Measurements from ENCODE around the gene SKA2.

The SKA2 gene

DNA sequence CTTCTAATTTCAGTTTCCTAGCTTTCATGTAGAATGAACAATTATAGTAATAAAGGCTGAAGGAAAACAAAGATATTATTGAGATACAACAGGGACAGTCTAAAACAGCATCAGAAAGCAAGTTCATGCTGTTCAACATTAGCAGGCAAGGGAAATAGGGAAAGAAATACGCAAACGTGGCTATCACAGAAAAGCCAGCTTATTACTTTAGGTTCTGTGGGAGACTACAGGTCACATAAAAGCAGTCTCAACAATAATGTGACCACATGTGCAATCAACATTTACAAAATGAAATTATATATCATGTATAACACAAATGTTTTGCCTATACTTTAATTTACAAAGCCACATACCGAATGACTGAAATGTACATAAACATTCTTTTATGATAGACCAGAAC, 43.4 kb downstream of the SKA2 start:
- H3K4me1 ChIP-seq (ENCODE audit: control insufficient read depth, insufficient read depth, low read length), result no peaks in the 10 kb centered on the region
- H3K9ac ChIP-seq (ENCODE audit: low read depth, low read length), result no peak overlapping the region
- no peak overlapping the region for H3K4me3 ChIP-seq (ENCODE audit: low read depth, low read length)
- H3K9me3 ChIP-seq (ENCODE audit: control insufficient read depth, insufficient read depth, low read length), result no peaks in the 10 kb centered on the region
- no peaks in the 10 kb centered on the region for H3K27me3 ChIP-seq (ENCODE audit: control insufficient read depth, insufficient read depth, low read length)
- H3K36me3 ChIP-seq (ENCODE audit: control insufficient read depth, insufficient read depth, low read length), result no peaks in the 10 kb centered on the region

GRCh38 chr17:59110973-59111372, 44.0 kb downstream of the SKA2 start:
- Histone ChIP-seq H3K27me3 (ENCODE audit: control insufficient read depth, insufficient read depth, low read length) (no peaks in the 10 kb centered on the region), H3K9me3 (ENCODE audit: control insufficient read depth, insufficient read depth, low read length) (no peaks in the 10 kb centered on the region), H3K36me3 (ENCODE audit: control insufficient read depth, insufficient read depth, low read length) (no peaks in the 10 kb centered on the region), H3K4me3 (ENCODE audit: low read depth, low read length) (no peak overlapping the region), H3K4me1 (ENCODE audit: control insufficient read depth, insufficient read depth, low read length) (no peaks in the 10 kb centered on the region), H3K9ac (ENCODE audit: low read depth, low read length) (no peak overlapping the region)

DNA sequence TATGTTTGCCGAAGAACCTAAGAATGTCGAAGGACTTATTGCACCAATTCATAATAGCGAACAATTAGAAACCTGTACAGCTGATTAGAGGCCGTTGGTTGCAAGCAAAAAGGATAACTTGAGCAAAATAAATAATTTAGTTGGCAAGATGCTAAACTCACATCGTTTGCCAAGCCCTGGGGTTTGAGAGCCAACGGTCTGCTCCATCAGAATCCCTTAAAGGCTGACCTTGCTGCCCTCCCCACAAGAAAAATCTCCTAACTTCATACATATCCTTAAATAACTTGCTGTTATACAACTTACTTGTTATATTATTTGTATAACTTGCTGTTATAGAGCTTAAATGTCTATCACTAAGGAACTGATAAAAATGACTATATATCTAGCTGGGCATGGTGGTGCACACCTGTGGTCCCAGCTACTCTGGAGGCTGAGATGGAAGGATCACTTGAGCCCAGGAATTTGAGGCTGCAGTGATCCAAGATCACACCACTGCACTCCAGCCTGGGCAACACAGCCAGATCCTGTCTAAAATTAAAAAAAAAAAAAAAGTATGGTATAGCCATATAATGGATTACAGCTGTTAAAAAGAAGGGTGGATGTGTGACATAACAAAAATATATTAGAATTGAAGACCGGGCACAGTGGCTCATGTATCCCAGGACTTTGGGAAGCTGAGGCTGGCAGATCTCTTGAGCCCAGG, 46.4 kb downstream of the SKA2 start:
- Histone ChIP-seq H3K9me3 (ENCODE audit: control insufficient read depth, insufficient read depth, low read length) (no peaks in the 10 kb centered on the region), H3K4me1 (ENCODE audit: control insufficient read depth, insufficient read depth, low read length) (no peaks in the 10 kb centered on the region), H3K36me3 (ENCODE audit: control insufficient read depth, insufficient read depth, low read length) (no peaks in the 10 kb centered on the region), H3K4me3 (ENCODE audit: low read depth, low read length) (no peak overlapping the region), H3K9ac (ENCODE audit: low read depth, low read length) (no peak overlapping the region), H3K27me3 (ENCODE audit: control insufficient read depth, insufficient read depth, low read length) (no peaks in the 10 kb centered on the region)

GRCh38 chr17:59107306-59107670, 47.7 kb downstream of the SKA2 start:
- H3K4me3 ChIP-seq (ENCODE audit: low read depth, low read length), result peak overlapping the region; percentile 82
- no peaks in the 10 kb centered on the region for H3K4me1 ChIP-seq (ENCODE audit: control insufficient read depth, insufficient read depth, low read length)
- no peaks in the 10 kb centered on the region for H3K9me3 ChIP-seq (ENCODE audit: control insufficient read depth, insufficient read depth, low read length)
- no peaks in the 10 kb centered on the region for H3K27me3 ChIP-seq (ENCODE audit: control insufficient read depth, insufficient read depth, low read length)
- peak overlapping the region; percentile 87 for H3K9ac ChIP-seq (ENCODE audit: low read depth, low read length)
- H3K36me3 ChIP-seq (ENCODE audit: control insufficient read depth, insufficient read depth, low read length), result no peaks in the 10 kb centered on the region

GRCh38 chr17:59106463-59107305, 48.3 kb downstream of the SKA2 start, which contains the start of gene TRIM37:
TRIM37 (minus strand) TSS chr17:59106880; CDS start chr17:59106461, 419 bp downstream.
- H3K9ac ChIP-seq (ENCODE audit: low read depth, low read length), result peak within 1 kb of the TSS; percentile 87
- no peaks in the 10 kb centered on the region for H3K9me3 ChIP-seq (ENCODE audit: control insufficient read depth, insufficient read depth, low read length)
- H3K36me3 ChIP-seq (ENCODE audit: control insufficient read depth, insufficient read depth, low read length), result no peaks in the 10 kb centered on the region
- peak within 1 kb of the TSS; percentile 82 for H3K4me3 ChIP-seq (ENCODE audit: low read depth, low read length)
- no peaks in the 10 kb centered on the region for H3K27me3 ChIP-seq (ENCODE audit: control insufficient read depth, insufficient read depth, low read length)
- H3K4me1 ChIP-seq (ENCODE audit: control insufficient read depth, insufficient read depth, low read length), result no peaks in the 10 kb centered on the region

- no peaks in the 10 kb centered on the region for H3K9me3 ChIP-seq (ENCODE audit: control insufficient read depth, insufficient read depth, low read length)
- peak overlapping the region; percentile 82 for H3K4me3 ChIP-seq (ENCODE audit: low read depth, low read length)
- H3K36me3 ChIP-seq (ENCODE audit: control insufficient read depth, insufficient read depth, low read length), result peaks cover 2% of the 10 kb centered on the region
- H3K4me1 ChIP-seq (ENCODE audit: control insufficient read depth, insufficient read depth, low read length), result no peaks in the 10 kb centered on the region
- peak overlapping the region; percentile 77 for H3K9ac ChIP-seq (ENCODE audit: low read depth, low read length)
- no peaks in the 10 kb centered on the region for H3K27me3 ChIP-seq (ENCODE audit: control insufficient read depth, insufficient read depth, low read length)
Measured at GRCh38 chr17:59105852-59106462, 49.0 kb downstream of the SKA2 start.

- Histone ChIP-seq H3K36me3 (ENCODE audit: control insufficient read depth, insufficient read depth, low read length) (peaks cover 5% of the 10 kb centered on the region), H3K27me3 (ENCODE audit: control insufficient read depth, insufficient read depth, low read length) (no peaks in the 10 kb centered on the region)
Measured at GRCh38 chr17:59101178-59101577, 53.8 kb downstream of the SKA2 start.

DNA sequence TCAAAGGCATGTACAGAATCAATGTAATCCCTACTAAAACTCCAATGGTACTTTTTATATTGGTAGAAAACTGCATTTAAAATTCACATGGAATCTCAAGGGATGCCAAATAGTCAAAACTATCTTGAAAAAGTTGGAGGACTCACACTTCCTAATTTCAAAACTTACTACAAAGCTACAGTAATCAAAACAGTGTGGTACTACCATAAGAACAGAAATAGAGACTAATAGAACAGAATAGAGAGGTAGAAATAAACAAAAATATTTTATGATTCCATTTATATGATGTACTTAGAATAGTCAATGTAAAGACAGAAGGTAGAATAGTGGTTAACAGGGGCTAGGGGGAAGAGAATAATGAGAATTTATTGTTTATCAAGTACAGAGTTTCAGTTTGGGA, 57.1 kb downstream of the SKA2 start:
- Histone ChIP-seq H3K9ac (ENCODE audit: low read depth, low read length) (no peak overlapping the region), H3K9me3 (ENCODE audit: control insufficient read depth, insufficient read depth, low read length) (no peaks in the 10 kb centered on the region), H3K27me3 (ENCODE audit: control insufficient read depth, insufficient read depth, low read length) (no peaks in the 10 kb centered on the region), H3K4me1 (ENCODE audit: control insufficient read depth, insufficient read depth, low read length) (no peaks in the 10 kb centered on the region), H3K36me3 (ENCODE audit: control insufficient read depth, insufficient read depth, low read length) (peaks cover 5% of the 10 kb centered on the region), H3K4me3 (ENCODE audit: low read depth, low read length) (no peak overlapping the region)

More at GRCh38 chr17:59101178-59101577, 53.8 kb downstream of the SKA2 start:
- Histone ChIP-seq H3K4me1 (ENCODE audit: control insufficient read depth, insufficient read depth, low read length) (no peaks in the 10 kb centered on the region), H3K9ac (ENCODE audit: low read depth, low read length) (no peak overlapping the region), H3K9me3 (ENCODE audit: control insufficient read depth, insufficient read depth, low read length) (no peaks in the 10 kb centered on the region), H3K4me3 (ENCODE audit: low read depth, low read length) (no peak overlapping the region)

- H3K9ac ChIP-seq (ENCODE audit: low read depth, low read length), result no peak overlapping the region
Measured at GRCh38 chr17:59094861-59095530, 60.0 kb downstream of the SKA2 start.

GRCh38 chr17:59093702-59094231, 61.2 kb downstream of the SKA2 start:
- Histone ChIP-seq H3K4me3 (ENCODE audit: low read depth, low read length) (no peak overlapping the region), H3K27me3 (ENCODE audit: control insufficient read depth, insufficient read depth, low read length) (no peaks in the 10 kb centered on the region), H3K9ac (ENCODE audit: low read depth, low read length) (no peak overlapping the region), H3K4me1 (ENCODE audit: control insufficient read depth, insufficient read depth, low read length) (no peaks in the 10 kb centered on the region), H3K9me3 (ENCODE audit: control insufficient read depth, insufficient read depth, low read length) (no peaks in the 10 kb centered on the region), H3K36me3 (ENCODE audit: control insufficient read depth, insufficient read depth, low read length) (peaks cover 3% of the 10 kb centered on the region)

More at GRCh38 chr17:59094861-59095530, 60.0 kb downstream of the SKA2 start:
- Histone ChIP-seq H3K9me3 (ENCODE audit: control insufficient read depth, insufficient read depth, low read length) (no peaks in the 10 kb centered on the region), H3K4me3 (ENCODE audit: low read depth, low read length) (no peak overlapping the region), H3K36me3 (ENCODE audit: control insufficient read depth, insufficient read depth, low read length) (peaks cover 2% of the 10 kb centered on the region), H3K4me1 (ENCODE audit: control insufficient read depth, insufficient read depth, low read length) (no peaks in the 10 kb centered on the region), H3K27me3 (ENCODE audit: control insufficient read depth, insufficient read depth, low read length) (no peaks in the 10 kb centered on the region)

DNA sequence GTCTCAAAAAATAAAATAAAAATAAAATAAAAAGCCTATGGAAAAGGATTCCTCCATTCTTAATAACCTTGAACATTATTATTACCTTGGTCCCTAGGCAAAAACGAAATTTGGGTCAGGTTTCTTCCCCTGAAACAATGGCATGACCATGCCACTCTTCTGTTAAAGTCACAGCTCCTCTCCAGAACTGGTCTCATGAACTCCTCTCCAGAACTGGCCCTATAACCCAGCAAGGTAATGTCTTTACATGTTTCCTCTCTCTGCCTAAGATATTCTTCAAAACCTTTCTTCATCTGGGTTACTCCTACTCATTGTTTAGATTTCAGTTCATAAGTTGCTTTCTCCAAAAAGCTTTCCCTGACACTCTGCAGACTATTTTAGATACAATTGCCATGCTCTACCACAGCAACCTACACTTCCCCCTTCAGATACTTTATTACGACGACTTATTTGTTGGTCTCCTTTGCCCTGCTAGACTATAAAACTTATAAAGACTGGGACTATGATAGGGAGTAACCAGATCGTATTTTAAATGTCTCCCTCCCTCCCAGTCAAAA, 61.8 kb downstream of the SKA2 start:
- Histone ChIP-seq H3K36me3 (ENCODE audit: control insufficient read depth, insufficient read depth, low read length) (peaks cover 6% of the 10 kb centered on the region), H3K27me3 (ENCODE audit: control insufficient read depth, insufficient read depth, low read length) (no peaks in the 10 kb centered on the region), H3K9me3 (ENCODE audit: control insufficient read depth, insufficient read depth, low read length) (no peaks in the 10 kb centered on the region), H3K4me3 (ENCODE audit: low read depth, low read length) (no peak overlapping the region), H3K4me1 (ENCODE audit: control insufficient read depth, insufficient read depth, low read length) (no peaks in the 10 kb centered on the region), H3K9ac (ENCODE audit: low read depth, low read length) (no peak overlapping the region)
